ENCODE measurements around the gene PFKFB3.
"Not testable (repeated sequence)": the region's sequence is repeated elsewhere in the genome, so short reads cannot be mapped to it uniquely, and the experiment has no call there.

The PFKFB3 gene

DNA sequence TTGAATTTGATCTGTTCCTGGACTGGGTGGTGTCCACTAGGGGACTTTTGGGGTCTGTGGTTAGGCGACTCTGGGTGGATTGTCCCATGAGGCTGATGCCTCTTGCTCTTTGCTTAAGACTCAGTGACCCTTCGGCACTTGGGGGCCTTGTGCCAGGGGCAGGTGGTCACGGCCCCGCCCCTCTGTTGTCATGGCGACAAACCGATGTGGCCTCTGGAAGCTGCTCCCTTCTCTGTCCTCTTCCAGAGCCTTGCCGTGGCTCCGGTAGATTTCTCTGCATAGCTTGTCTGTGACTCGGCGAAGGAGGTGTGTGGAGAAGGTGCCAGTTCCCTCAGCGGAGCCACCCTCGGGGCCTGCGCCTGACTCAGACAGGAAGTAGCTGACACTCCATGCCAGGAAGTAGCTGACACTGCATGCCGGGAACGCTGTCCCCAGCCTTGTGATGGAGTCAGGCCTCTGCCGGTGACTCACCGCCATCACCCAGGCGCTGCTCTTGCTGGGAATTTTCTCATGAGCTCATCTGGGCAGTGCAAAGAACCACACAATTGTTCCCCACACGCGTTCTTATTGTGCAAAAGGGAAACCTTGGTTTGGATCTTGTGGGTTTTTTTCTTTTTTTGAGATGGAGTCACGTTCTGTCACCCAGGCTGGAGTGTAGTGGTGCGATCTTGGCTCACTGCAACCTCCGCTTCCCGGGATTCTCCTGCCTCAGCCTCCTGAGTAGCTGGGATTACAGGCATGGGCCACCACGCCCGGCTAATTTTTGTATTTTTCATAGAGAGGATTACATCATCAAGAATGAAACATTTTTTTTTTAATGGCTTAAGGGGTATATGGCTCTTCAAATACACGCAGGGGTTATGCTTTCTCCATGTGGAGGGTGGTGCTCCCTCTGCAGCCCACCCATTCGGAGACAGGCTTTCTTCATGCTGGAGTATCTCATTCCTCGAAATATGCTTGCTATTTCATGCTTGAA is 72.6 kb downstream of the PFKFB3 start:
- DNase-seq: no peak

DNA sequence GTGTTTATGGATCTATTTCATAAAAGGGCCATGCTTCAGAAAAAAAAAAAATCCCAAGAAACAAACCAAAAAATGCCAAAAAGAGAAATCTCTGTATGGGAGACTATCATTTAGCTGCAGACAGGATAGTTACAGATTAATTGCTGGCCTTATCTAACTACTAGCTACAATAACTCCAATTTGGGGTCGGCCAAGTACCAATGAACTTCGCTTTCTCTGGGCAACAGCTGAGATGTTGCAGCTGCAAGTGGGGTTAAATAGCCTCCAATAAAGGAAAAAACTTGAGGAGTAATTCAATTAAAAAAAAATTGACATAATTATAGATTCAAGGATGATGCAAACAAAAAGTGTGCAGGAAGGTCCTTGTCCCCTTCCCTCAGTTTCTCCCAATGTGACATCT is 73.6 kb downstream of the PFKFB3 start:
- no peak for DNase-seq

DNA sequence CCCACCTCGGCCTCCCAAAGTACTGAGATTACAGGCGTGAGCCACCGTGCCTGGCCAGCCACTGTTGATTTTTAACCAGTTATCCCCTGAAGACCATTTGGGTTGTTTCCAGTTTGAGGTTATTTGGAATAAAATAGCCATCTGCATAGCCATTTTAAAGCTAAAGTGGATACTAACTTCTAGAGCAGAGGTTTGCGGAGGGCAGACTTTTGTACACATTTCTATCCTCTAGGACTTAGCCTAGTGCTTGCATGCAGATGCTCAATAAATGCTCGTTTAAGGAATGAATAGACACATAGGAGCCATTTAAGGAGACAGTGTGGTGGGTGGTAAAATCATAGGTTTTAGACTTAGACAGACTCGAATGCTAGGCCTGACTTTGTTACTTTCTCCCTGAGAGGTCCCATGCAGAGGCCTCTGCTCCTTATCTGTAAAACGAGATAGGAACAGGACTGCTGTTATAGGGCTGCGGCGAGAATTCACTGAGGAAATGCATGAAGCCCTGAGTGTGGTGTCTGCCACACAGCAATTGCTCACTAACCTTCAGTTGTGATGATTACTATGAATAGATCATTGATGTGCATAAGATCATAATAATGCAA is 75.9 kb downstream of the PFKFB3 start:
- no peak for DNase-seq

DNA sequence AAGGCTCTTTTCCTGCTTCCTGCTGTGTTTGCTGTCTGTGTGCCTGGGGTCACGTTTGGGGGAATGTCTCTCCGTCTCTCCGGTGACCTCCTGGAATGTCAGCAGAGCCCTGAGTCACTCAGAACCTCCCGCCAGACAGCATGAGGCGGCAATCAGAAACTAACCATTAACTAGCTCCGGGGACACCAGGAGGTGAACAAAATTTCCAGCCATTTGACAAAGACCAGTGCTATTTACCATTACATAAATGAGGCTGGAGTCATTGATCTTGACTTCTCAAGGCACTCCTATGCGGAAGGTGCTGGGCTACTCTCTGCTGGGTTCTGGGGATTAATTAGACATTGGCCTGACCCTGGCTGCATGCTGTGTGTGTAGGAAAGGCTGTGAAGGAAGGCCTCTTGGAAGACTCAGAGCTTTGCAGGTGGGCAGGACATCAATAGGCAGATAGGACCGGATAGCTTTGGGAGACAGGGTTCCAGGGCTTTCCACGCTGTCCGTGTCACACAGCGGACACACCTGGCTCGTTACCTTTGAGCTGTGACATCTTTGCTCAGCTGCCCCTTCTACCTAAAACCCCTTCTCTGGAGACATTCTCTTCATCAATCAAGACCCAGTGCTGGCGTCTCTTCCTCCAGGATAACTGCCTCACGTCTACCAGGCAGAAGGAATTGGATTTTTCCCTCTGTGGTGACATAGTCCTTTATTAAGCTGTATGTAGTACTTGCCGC is 77.0 kb downstream of the PFKFB3 start:
- DNase-seq: no peak

DNA sequence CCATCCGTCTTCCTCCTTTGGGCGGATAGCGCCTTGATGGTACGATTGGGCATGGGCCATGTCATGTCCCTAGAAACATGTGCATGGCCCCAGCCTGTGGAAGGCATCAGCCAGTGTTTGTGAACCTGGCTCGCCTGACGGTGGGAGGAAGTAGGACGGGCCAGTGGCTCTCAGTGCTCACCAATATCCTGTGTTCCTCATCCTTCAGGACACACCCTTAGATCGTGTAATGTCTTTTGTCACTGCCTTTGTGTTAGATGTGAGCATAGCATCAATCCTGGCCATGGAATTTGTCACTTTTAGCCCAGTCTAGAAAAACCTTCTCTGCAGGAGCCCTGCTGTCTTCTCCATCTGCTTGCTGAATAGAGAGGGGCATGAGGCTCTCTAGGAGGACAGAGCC is 77.6 kb downstream of the PFKFB3 start:
- DNase-seq: no peak

DNA sequence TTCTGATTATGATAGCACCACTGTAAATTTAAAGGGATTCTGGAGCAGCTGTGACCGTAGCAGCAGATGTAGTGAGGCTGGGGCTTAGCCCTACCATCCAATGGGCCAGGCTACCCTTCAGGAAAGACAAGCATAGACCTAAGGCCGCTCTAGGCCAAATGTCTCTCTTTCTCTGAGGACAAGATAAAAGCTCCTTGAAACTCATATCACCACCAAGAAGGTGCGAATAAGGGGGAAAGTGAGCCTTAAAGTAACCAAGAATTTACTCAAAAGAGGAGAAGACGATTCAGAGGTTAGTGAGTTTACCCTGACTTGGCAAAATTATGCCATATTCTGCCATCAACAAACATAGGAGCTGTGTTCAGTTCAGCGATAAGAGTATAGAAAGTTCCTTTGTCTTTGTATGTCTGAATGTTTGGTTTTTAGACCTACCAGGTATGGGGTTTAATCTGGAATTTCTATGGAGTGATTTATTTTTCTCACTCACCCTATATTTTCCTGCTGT is 79.8 kb downstream of the PFKFB3 start:
- DNase-seq: no peak

DNA sequence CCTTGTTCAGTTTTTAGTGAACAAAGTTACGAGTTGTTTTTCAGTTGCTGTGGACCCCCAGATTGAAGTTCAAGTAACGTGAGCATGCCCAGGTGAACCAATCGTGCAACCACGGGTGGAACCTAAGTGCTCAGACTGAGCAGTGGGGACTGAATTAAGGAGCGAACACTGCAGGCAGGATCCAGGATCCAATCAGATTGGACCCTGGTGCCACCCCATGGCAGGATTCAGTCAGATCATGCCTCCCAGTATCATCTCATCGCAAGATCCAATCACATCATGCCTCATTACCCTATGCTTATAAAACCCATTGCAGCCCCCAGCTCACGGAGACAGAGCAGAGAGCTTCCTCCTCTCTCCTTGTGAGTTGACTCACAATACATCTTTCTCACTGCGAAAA is 80.9 kb downstream of the PFKFB3 start:
- DNase-seq: no peak

DNA sequence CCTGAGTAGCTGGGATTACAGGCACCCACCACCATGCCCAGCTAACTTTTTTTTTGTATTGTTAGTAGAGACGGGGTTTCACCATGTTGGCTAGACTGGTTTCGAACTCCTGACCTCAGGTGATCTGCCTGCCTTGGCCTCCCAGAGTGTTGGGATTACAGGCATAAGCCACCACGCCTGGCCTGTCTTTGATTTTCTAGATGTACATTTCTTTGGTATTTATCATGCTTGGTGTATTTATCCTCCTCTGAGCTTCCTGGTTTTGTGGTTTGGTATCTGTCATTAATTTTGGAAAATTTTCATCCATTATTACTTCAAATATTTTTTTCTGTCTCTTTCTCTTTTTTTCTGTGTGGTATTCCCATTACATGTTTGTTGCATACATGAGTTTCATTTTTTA is 87.9 kb downstream of the PFKFB3 start:
- not testable (repeated sequence) for DNase-seq

DNA sequence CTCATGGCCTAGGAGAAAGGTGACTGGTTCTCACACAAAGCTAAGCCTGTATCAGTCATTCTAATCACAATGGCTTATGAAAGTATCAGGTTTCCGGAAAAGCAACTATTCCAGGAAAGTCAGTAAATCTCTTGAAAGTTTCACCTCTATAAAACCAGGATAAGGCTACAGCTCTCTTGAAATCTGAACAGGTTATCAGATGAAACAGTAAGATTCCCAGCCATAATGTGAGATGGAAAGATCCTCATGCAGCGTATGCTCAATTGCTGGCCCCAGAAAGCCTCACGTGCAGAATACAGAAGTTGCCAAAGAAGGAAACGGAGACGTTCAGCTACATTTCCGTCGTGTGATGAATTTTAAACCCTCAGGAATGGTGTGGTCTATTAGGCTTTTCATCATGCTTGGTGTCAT is 90.0 kb downstream of the PFKFB3 start:
- no peak for DNase-seq

DNA sequence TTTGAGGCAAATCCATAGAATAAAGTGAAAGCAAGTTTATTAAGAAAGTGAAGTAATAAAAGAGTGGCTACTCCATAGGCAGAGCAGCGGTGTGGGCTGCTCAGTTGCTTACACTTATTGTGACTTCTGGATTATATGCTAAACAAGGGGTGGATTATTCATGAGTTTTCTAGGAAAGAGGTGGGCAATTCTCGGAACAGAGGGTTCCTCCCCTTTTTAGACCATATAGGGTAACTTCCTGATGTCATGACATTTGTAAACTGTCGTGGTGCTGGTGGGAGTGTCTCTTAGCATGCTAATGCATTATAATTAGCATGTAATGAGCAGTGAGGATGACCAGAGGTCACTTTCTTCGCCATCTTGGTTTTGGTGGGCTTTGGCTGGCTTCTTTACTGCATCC is 93.7 kb downstream of the PFKFB3 start:
- not testable (repeated sequence) for DNase-seq

DNA sequence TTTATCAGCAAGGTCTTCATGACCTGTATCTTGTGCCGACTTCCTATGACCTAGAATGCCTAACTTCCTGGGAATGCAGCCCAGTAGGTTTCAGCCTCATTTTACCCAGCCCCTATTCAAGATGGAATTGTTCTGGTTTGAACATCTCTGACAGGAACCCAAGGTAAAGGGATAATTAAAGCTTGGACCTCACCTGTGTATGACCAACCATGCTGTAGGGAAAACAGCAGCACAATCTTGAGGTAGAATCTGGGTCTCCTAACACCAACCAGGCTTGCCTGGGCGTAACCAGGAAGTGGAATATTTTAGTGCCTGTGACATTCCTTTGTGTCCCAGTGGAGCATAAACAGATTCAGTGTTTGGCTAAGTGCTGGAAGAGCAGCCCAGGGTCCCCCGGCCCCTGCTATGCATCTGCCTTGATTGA is 94.1 kb downstream of the PFKFB3 start:
- no peak for DNase-seq

DNA sequence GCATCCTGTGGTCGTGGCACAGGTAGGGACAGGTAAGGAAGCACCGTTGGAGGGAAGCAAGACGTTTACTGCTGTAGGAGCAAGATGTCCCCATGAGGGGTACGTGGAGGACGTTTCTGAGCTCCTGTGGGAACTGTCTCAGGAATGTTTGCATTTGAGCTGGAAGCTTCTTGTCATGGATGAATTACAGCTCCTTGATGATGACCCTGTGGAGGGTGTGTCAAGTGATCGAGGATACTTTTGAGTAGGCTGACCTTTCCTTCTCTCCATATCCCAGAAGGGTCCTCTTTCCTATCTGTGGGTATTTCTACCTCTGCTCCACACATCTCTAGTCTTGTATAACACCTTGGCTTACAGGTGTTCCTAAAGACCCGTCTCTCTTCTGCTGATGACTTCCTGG is 94.8 kb downstream of the PFKFB3 start:
- no peak for DNase-seq

DNA sequence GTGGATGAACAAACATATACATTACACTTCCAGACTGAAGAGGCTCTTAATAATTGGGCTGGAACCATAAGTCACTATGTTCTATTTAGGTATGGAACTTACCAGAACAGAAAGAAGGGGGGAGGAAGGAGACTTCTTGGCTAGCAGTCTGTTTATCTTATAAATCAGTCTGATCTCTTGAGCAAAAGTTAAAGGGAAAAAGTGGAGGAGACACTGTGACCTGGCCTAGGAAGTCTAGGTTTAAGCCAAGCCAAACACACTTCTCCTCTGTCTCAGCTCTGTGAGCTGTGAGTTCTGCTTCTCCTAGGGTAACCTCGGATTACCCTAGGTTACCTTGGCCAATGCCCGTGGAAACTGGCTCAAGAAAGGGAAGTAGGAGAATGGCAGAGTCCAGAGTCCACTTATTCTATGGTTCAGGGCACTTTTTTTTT is 95.2 kb downstream of the PFKFB3 start:
- DNase-seq: no peak

DNA sequence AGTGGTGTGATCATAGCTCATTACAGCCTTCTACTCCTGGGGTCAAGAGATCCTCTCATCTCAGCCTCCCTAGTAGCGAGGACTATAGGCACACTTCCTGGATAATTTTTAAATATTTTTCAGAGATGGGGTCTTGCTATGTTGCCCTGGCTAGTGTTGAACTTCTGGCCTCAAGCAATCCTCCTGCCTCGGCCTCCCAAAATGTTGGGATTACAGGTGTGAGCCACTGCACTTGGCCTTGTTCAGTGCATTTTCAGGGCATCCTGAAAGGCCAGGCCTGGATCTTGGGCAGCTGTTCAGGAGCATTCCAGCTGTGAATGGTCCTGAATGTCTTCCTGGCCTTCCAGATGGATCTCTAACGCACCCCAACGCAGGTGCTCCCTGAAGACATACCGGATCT is 95.7 kb downstream of the PFKFB3 start:
- DNase-seq: no peak

DNA sequence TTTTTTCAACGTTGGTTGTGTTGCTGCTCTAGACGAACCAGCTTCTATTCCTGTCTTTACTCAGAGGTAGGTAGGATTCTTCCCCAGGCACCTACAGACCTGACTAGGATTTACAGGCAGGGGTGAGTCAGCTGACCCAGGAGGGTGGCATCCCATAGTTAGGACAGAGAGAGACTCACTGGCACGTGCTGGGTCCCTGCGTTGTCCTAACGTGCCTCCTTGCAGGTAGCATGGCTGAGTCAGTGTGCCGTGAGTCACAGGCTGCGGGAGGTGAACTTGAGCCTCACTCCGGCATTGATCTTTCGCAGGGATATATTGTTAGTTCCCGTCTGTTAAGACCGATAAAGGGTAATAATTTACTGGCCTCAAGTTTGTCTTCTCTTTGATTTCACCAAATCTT is 96.5 kb downstream of the PFKFB3 start:
- no peak for DNase-seq

DNA sequence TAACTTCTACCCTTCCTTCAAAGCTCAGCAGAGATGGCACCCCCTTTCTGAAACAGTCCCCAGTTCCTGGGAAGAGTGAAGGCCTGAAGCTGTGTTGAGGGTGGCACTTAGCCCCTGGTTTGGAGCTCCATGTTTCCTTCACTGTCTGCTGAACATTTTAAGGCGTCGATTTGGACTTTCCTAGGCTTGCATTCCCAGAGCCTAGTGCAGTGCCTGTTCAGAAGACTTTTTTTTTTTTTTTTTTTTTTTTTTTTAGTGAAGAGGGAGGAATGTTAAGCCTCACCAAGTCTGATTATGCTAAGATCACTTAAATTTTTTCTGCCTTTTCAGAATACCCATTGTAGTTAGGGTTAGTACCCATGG is 97.0 kb downstream of the PFKFB3 start:
- DNase-seq: no peak

DNA sequence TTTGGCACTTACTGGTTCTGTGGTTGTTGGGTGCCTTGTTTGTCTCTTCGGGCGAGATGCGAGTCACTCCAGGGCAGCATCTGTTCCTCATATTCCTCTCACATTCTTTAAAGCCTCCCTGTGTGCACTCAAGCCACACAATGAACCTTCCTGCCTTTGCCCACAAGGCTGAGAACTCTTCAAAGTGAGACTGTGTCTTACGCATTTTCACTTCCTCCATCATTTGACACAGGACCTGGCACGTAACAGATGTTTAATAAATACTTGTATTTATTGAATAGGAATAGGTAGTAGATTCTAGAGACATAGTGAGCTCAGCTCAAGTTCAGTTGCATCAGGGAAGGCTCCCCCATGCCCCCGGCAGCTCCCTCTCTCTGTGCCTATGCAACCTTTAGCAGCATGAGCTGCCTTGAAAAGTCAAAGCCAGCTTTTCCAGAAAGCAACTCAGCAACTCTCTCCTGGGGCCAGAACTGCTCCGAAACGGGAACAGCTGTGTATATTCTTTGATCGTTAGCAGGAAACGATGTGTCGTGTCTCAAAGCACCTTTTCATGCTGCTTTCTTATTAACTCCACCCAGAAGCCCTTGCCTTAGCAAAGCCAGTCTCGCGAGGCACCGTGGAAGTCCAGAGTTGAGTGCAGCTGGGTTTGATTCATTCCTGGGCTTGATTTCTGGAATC is 97.5 kb downstream of the PFKFB3 start:
- no peak for DNase-seq

DNA sequence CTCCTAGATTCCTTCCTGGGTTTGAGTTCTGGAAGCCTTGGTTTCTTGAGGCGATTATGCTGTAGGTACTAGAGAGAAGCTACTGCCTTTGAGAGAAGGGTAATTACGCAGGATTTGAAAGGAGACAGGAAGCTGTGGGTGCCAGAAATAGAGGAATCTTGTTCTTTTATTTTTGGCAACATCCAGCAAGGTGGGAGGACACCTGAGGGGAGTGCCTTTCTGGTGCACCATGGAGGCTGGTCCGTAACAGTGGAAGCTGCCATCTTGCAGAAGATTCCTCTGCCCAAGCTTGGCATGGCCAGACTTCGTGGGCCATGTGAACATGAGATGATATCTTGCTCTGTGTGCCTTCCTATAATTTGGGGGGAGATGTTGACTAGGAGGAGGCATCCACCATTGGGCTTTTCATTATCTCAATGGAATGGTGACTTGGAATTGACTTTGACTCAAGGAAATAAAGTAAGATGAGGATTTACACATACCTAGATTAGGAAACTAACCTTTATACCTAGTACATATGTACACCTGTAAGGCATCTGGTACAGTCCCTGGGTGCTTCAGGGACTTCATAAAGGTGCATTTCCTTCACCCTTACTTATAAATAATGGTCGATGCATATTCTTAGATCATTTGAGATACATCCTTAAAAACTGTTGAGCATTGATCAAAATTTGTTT is 98.2 kb downstream of the PFKFB3 start:
- DNase-seq: no peak

DNA sequence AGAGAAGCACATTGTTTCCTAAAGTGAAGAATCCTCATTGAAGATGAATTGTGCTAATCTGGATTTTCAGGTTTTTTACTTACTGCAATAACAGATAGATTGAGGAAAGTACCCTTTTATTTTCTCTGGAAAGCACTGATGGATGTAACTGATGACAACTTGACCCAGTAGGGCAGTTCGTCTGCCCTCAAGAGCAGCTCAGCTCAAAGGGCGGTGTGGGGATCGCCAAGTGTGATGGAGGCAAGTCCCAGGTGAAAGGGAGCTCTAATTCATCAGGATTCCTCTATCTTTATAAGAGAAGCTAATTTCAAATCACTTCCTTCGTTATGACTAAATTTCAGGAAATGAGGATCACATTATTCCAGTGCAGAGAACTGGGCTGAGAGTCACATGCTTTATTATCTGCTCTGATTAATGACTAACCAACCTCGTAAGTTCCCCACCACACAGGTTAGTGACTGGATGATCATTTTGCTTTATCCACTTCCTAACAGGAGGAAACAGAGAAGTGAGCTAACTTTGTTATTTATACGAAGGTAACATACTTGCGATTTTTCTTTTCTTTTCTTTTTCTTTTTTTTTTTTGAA is 98.8 kb downstream of the PFKFB3 start:
- DNase-seq: no peak
